Keratinocyte (primary cell): ENCODE measurements around the gene TLL1. TPM values are rescaled to one million over a fixed set of nuclear protein-coding genes. Genes with fewer than 3 reads are reported as not detected.

ENCODE experiments used
- DNase-seq: peaks from one replicate; pipeline ENCODE4 v3.0.0-alpha.2; 2011; ENCODE audit warnings: low read depth, missing footprints, low spot score
- FAIRE-seq: peaks from 2 replicates; lab custom pipeline; 2011; peaks lifted over from hg19 to GRCh38; lab: Jason Lieb, UNC
- H2AFZ ChIP-seq: 2 replicates; pipeline ENCODE4 v1.6.0; 2012; ENCODE audit warnings: low read length, control low read depth, inconsistent platforms; ENCODE audit not compliant: control insufficient read depth
- H3K27ac ChIP-seq: 2 replicates; pipeline ENCODE4 v1.5.1; 2011; ENCODE audit warnings: low read length; ENCODE audit not compliant: control insufficient read depth, insufficient read depth
- H3K27me3 ChIP-seq: 3 replicates; pipeline ENCODE4 v1.6.0; 2011; ENCODE audit warnings: low read length; ENCODE audit not compliant: control insufficient read depth, insufficient read depth; ENCODE audit errors: extremely low read depth
- H3K36me3 ChIP-seq, 2 experiments: 2 replicates in 1 of 2; 3 replicates in 1 of 2; pipeline ENCODE4 v1.5.1; 2011; ENCODE audit warnings: low read length in 2 of 2, mild to moderate bottlenecking in 1 of 2; ENCODE audit not compliant: control insufficient read depth in 2 of 2, insufficient read depth in 2 of 2; ENCODE audit errors: extremely low read depth in 1 of 2
- H3K4me1 ChIP-seq: 3 replicates; pipeline ENCODE4 v1.5.1; 2011; ENCODE audit warnings: low read length; ENCODE audit not compliant: control insufficient read depth, insufficient read depth; ENCODE audit errors: extremely low read depth
- H3K4me2 ChIP-seq: 3 replicates; pipeline ENCODE4 v1.6.0; 2011; ENCODE audit warnings: low read depth, low read length; ENCODE audit not compliant: control insufficient read depth, insufficient read depth; ENCODE audit errors: extremely low read depth
- H3K4me3 ChIP-seq, 3 experiments: fragments of 200-600 bp in 1 of 3; sonication (generic) in 1 of 3; 2 replicates in 2 of 3; 3 replicates in 1 of 3; pipeline ENCODE4 v1.5.1; 2011 to 2016; ENCODE audit warnings: low read length in 3 of 3, mild to moderate bottlenecking in 3 of 3, control low read depth in 2 of 3, inconsistent platforms in 1 of 3, low read depth in 1 of 3, mixed read lengths in 1 of 3, mixed run types in 1 of 3, moderate library complexity in 1 of 3; ENCODE audit not compliant: control insufficient read depth in 2 of 3, insufficient read depth in 2 of 3; ENCODE audit errors: extremely low read depth in 1 of 3
- H3K79me2 ChIP-seq: 2 replicates; pipeline ENCODE4 v1.6.0; 2012; ENCODE audit warnings: low read length; ENCODE audit not compliant: control insufficient read depth, insufficient read depth
- H3K9ac ChIP-seq: 3 replicates; pipeline ENCODE4 v1.6.0; 2011; ENCODE audit warnings: low read length; ENCODE audit not compliant: control insufficient read depth, insufficient read depth; ENCODE audit errors: extremely low read depth
- H3K9me1 ChIP-seq: 3 replicates; pipeline ENCODE4 v1.6.0; 2011; ENCODE audit warnings: low read length; ENCODE audit not compliant: control insufficient read depth, insufficient read depth; ENCODE audit errors: extremely low read depth
- H3K9me3 ChIP-seq: 2 replicates; pipeline ENCODE4 v1.5.1; 2012; ENCODE audit warnings: low read depth, low read length; ENCODE audit not compliant: control insufficient read depth
- H4K20me1 ChIP-seq: 3 replicates; pipeline ENCODE4 v1.6.0; 2011; ENCODE audit warnings: low read length; ENCODE audit not compliant: control insufficient read depth, insufficient read depth; ENCODE audit errors: extremely low read depth
- EZH2 ChIP-seq: IDR thresholded peaks from one replicate; pipeline ENCODE4 v1.6.1; 2012; ENCODE audit warnings: inconsistent platforms, mild to moderate bottlenecking, low read length, moderate library complexity
- dilution Hi-C: fragments of 300-500 bp; cut with MboI; formaldehyde crosslinking; loops from one replicate; pipeline ENCODE4 v1.7.0; 2020; ENCODE audit warnings: low sequenced_read_pairs; ENCODE audit not compliant: extremely low pct_ligation_motif_present
- polyA plus RNA-seq, 5 experiments: library from polyadenylated mRNA; depleted of rRNA in 3 of 5; stranded (reverse) in 3 of 5; stranded (forward) in 1 of 5; unstranded in 1 of 5; fragments of >200 nt; gene quantifications; 1 replicate in 1 of 5; 2 replicates in 3 of 5; 3 replicates in 1 of 5; pipeline versions ENCODE4 v1.2.1 to v1.2.3, GENCODE V29; 2011 to 2012; ENCODE audit warnings: missing spikeins in 2 of 5, low read depth in 1 of 5, low replicate concordance in 1 of 5
- TF ChIP-seq, protein P1 (sequence below), 3 experiments: IDR thresholded peaks in 1 of 3; conservative IDR thresholded peaks in 1 of 3; optimal IDR thresholded peaks in 1 of 3; 2 replicates in 2 of 3; 3 replicates in 1 of 3; pipeline versions ENCODE3 to v1.5.1; 2011; ENCODE audit warnings: low read length in 3 of 3, mild to moderate bottlenecking in 3 of 3, moderate library complexity in 2 of 3, control low read depth in 1 of 3, inconsistent platforms in 1 of 3; ENCODE audit not compliant: insufficient read depth in 2 of 3; ENCODE audit errors: extremely low read depth in 1 of 3

The TLL1 gene
- polyA plus RNA-seq, 1 donor (not counting 4 experiments of a cell fraction or from before 2014, with no cell fraction given), result 1.5 TPM

DNA sequence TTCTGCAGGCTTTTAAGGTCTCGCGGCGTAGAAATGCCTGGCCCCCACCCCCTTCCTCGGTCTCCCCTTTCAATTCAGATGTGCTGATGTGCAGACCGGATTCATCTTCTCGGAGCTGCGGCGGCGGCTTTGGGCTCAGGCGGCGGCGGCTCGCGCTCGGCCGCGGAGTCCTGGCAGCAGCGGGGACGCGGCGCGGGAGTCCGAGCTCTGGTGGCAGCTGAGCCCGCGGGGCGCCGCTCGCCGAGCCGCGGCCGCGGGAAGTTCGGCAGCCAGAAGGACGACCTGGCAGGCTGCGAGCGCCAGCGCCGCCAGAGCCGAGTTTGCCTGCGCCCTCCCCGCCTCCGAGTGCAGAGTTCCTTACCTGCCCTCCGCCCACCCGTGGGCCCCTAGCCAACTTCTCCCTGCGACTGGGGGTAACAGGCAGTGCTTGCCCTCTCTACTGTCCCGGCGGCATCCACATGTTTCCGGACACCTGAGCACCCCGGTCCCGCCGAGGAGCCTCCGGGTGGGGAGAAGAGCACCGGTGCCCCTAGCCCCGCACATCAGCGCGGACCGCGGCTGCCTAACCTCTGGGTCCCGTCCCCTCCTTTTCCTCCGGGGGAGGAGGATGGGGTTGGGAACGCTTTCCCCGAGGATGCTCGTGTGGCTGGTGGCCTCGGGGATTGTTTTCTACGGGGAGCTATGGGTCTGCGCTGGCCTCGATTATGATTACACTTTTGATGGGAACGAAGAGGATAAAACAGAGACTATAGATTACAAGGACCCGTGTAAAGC lies 448 bp downstream of the TLL1 start:
- H3K79me2 ChIP-seq, result no peaks in the 10 kb centered on the region
- H3K27ac ChIP-seq, result peak overlapping the region; percentile 62
- H3K9ac ChIP-seq, result peak overlapping the region; percentile 77
- TF ChIP-seq, protein P1, sequence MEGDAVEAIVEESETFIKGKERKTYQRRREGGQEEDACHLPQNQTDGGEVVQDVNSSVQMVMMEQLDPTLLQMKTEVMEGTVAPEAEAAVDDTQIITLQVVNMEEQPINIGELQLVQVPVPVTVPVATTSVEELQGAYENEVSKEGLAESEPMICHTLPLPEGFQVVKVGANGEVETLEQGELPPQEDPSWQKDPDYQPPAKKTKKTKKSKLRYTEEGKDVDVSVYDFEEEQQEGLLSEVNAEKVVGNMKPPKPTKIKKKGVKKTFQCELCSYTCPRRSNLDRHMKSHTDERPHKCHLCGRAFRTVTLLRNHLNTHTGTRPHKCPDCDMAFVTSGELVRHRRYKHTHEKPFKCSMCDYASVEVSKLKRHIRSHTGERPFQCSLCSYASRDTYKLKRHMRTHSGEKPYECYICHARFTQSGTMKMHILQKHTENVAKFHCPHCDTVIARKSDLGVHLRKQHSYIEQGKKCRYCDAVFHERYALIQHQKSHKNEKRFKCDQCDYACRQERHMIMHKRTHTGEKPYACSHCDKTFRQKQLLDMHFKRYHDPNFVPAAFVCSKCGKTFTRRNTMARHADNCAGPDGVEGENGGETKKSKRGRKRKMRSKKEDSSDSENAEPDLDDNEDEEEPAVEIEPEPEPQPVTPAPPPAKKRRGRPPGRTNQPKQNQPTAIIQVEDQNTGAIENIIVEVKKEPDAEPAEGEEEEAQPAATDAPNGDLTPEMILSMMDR (optimal IDR thresholded peaks at IDR 0.05 in 1 of 3, IDR thresholded peaks at IDR 0.05 in 1 of 3, conservative IDR thresholded peaks at IDR 0.05 in 1 of 3; ENCODE audit: extremely low read depth in 1 of 3, insufficient read depth in 2 of 3, low read length in 3 of 3), result no peak
- no peak for TF ChIP-seq EZH2
- no peak for FAIRE-seq
- no peaks in the 10 kb centered on the region for H3K36me3 ChIP-seq
- no peaks in the 10 kb centered on the region for H3K9me3 ChIP-seq
- H4K20me1 ChIP-seq, result no peaks in the 10 kb centered on the region
- no peak for DNase-seq
- no peaks in the 10 kb centered on the region for H3K27me3 ChIP-seq
- dilution Hi-C loops, result no loop called here
- peaks cover 15% of the 10 kb centered on the region for H3K4me1 ChIP-seq
- H2AFZ ChIP-seq, result peak overlapping the region; percentile 67
- H3K9me1 ChIP-seq, result no peaks in the 10 kb centered on the region
- peak overlapping the region; percentile 55 to 80 (median 77) for H3K4me3 ChIP-seq
- H3K4me2 ChIP-seq, result peak overlapping the region; percentile 93

DNA sequence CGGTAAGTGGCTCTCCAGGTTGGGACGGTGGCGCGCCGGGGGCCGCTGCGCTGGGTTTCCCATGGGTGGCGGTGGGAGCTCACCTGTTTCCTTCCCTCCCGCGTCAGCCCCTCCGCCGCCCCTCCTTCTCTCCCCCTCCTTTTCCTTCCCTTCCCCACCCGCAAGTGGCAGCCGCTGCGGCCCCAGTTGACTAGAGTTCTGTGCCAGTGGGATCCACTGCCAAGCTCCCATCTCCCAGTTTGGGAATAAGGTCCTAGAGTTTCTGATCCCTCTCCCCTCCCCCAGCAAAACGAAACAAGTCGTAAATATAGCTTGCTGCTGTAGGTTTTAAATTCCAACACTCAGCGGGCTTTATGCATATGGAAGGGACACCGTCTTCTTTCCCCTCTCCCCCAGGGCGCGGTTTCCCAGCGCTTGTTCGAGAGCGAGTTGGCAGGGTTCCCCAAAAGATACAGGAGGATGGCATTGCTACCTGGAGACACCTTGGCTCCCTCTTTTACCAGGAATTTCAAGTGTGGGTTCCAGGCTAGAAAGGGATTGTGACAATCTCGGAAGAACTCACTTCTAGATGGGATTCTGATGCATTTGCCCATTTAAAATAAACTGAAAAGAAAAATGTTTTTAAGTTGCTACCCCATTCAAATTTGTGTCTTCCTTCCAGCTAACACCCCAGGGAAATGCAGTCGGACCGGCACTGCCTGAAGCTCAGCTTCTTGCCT lies 1.2 kb downstream of the TLL1 start:
- no peaks in the 10 kb centered on the region for H3K79me2 ChIP-seq
- no peaks in the 10 kb centered on the region for H3K36me3 ChIP-seq
- peak overlapping the region; percentile 77 for H3K9ac ChIP-seq
- dilution Hi-C loops, result no loop called here
- H2AFZ ChIP-seq, result peak overlapping the region; percentile 67
- peak overlapping the region; percentile 93 for H3K4me2 ChIP-seq
- no peaks in the 10 kb centered on the region for H4K20me1 ChIP-seq
- H3K4me1 ChIP-seq, result peaks cover 15% of the 10 kb centered on the region
- no peaks in the 10 kb centered on the region for H3K9me1 ChIP-seq
- peak overlapping the region; percentile 62 for H3K27ac ChIP-seq
- TF ChIP-seq, protein P1 (optimal IDR thresholded peaks at IDR 0.05 in 1 of 3, IDR thresholded peaks at IDR 0.05 in 1 of 3, conservative IDR thresholded peaks at IDR 0.05 in 1 of 3; ENCODE audit: extremely low read depth in 1 of 3, insufficient read depth in 2 of 3, low read length in 3 of 3), result no peak
- TF ChIP-seq EZH2, result no peak
- H3K27me3 ChIP-seq, result no peaks in the 10 kb centered on the region
- no peak for DNase-seq
- H3K4me3 ChIP-seq, result peak overlapping the region; percentile 55 to 80 (median 77)
- FAIRE-seq, result peak; percentile 32
- no peaks in the 10 kb centered on the region for H3K9me3 ChIP-seq
